Right atrium auricular region (tissue), 2 donors: ENCODE measurements around the gene CROCC2. TPM values are rescaled to one million over a fixed set of nuclear protein-coding genes. Genes with fewer than 3 reads are reported as not detected.

Experiments
- DNase-seq: peaks from one replicate; pipeline ENCODE4 v3.0.0-alpha.2; 2019; ENCODE audit warnings: low spot score
- H3K27ac ChIP-seq, 2 donors: fragments of 200-600 bp; sonication (generic); 1 replicate in 1 of 2; 2 replicates in 1 of 2; pipeline ENCODE4 v1.5.1; 2016 to 2019
- H3K27me3 ChIP-seq, 2 donors: fragments of 200-600 bp; sonication (generic); one replicate each; pipeline versions ENCODE4 v1.5.1 to v1.6.0; 2017 to 2019
- H3K36me3 ChIP-seq: fragments of 200-600 bp; sonication (generic); one replicate; pipeline ENCODE4 v1.5.1; 2016
- H3K4me1 ChIP-seq, 2 donors: fragments of 200-600 bp; sonication (generic); one replicate each; pipeline versions ENCODE4 v1.5.1 to v1.6.0; 2017 to 2019
- H3K4me3 ChIP-seq, 2 donors: fragments of 200-600 bp; sonication (generic); 1 replicate in 1 of 2; 2 replicates in 1 of 2; pipeline ENCODE4 v1.5.1; 2017 to 2019; ENCODE audit warnings: mild to moderate bottlenecking in 1 of 2, moderate library complexity in 1 of 2
- H3K9me3 ChIP-seq, 2 donors: fragments of 200-600 bp; sonication (generic); one replicate each; pipeline ENCODE4 v1.5.1; 2019
- CTCF ChIP-seq, 2 donors: fragments of 200-600 bp; sonication (generic); IDR thresholded peaks; one replicate each; pipeline ENCODE4 v1.5.1; 2019; ENCODE audit warnings: antibody characterized with exemption in 2 of 2
- total RNA-seq, 2 donors: library from RNA; depleted of rRNA; stranded (reverse); fragments of >200 nt; gene quantifications; one replicate each; pipeline ENCODE4 v1.1.0, GENCODE V29; 2016

Gene CROCC2
- total RNA-seq, 2 donors from 2014 or later: not detected

- Histone ChIP-seq H3K27ac (no peak overlapping the region), H3K27me3 (no peaks in the 10 kb centered on the region), H3K4me1 (peaks cover 0 to 3% of the 10 kb centered on the region in 2 donors), H3K9me3 (no peaks in the 10 kb centered on the region), H3K36me3 (no peaks in the 10 kb centered on the region), H3K4me3 (no peak overlapping the region)
- TF ChIP-seq CTCF (IDR thresholded peaks at IDR 0.05): no peak
- DNase-seq: no peak
Measured at GRCh38 chr2:240904216-240905175, 1.6 kb upstream of the CROCC2 start.

- TF ChIP-seq CTCF (IDR thresholded peaks at IDR 0.05): no peak
- Histone ChIP-seq H3K4me3 (no peak overlapping the region), H3K36me3 (no peaks in the 10 kb centered on the region), H3K27ac (no peak overlapping the region), H3K27me3 (no peaks in the 10 kb centered on the region), H3K9me3 (no peaks in the 10 kb centered on the region), H3K4me1 (no peaks in the 10 kb centered on the region)
- DNase-seq: no peak
Measured at GRCh38 chr2:240905176-240905781, 857 bp upstream of the CROCC2 start.

- no peaks in the 10 kb centered on the region for H3K27me3 ChIP-seq
- no peaks in the 10 kb centered on the region for H3K36me3 ChIP-seq
- no peak overlapping the region for H3K4me3 ChIP-seq
- no peak overlapping the region for H3K27ac ChIP-seq
- no peaks in the 10 kb centered on the region for H3K9me3 ChIP-seq
- no peak for TF ChIP-seq CTCF (IDR thresholded peaks at IDR 0.05)
- DNase-seq: no peak
- H3K4me1 ChIP-seq: no peaks in the 10 kb centered on the region
Measured at GRCh38 chr2:240906911-240907590, 915 bp downstream of the CROCC2 start.

GRCh38 chr2:240909216-240909974 is 3.3 kb downstream of the CROCC2 start:
- H3K27ac ChIP-seq: no peak overlapping the region
- H3K4me1 ChIP-seq: peaks cover 0 to 17% of the 10 kb centered on the region in 2 donors
- H3K27me3 ChIP-seq: no peaks in the 10 kb centered on the region
- no peak overlapping the region for H3K4me3 ChIP-seq
- H3K36me3 ChIP-seq: no peaks in the 10 kb centered on the region
- TF ChIP-seq CTCF (IDR thresholded peaks at IDR 0.05): no peak
- no peak for DNase-seq
- H3K9me3 ChIP-seq: no peaks in the 10 kb centered on the region

- no peaks in the 10 kb centered on the region for H3K9me3 ChIP-seq
- TF ChIP-seq CTCF (IDR thresholded peaks at IDR 0.05): no peak
- no peaks in the 10 kb centered on the region for H3K36me3 ChIP-seq
- H3K4me3 ChIP-seq: no peak overlapping the region
- H3K27ac ChIP-seq: no peak overlapping the region
- H3K27me3 ChIP-seq: peaks cover 0 to 4% of the 10 kb centered on the region in 2 donors
- H3K4me1 ChIP-seq: peaks cover 0 to 40% of the 10 kb centered on the region in 2 donors
- no peak for DNase-seq
Measured at GRCh38 chr2:240911641-240912265, 5.6 kb downstream of the CROCC2 start.
